Ammon's horn (tissue), 1 donor: ENCODE data around the gene MTG2.
A peak's percentile ranks its signal among the peaks of the same experiment; 100 is the strongest.

Experiments
- DNase-seq: peaks from one replicate; pipeline ENCODE4 v3.0.0-alpha.2; 2016; ENCODE audit warnings: low spot score

Gene MTG2

DNA sequence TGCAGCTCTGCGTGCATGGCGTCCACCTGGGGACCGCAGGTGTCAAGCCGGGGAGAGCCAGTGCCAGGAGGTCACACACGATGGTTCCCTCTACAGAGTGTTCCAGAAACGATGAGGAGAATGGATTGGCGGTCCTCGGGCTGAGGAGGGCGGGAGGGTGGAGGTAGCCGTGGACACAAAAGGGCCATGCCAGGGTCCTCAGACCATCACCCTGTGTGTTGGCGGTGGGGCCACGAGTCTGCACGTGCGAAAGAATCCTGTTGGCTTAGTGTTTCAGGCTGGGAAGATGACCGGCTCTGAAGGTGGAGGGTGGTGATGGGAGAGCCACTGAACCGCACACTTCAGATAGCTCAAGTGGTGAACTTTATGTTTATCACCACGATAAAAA, 23.6 kb downstream of the MTG2 start:
- DNase-seq, result no peak

DNA sequence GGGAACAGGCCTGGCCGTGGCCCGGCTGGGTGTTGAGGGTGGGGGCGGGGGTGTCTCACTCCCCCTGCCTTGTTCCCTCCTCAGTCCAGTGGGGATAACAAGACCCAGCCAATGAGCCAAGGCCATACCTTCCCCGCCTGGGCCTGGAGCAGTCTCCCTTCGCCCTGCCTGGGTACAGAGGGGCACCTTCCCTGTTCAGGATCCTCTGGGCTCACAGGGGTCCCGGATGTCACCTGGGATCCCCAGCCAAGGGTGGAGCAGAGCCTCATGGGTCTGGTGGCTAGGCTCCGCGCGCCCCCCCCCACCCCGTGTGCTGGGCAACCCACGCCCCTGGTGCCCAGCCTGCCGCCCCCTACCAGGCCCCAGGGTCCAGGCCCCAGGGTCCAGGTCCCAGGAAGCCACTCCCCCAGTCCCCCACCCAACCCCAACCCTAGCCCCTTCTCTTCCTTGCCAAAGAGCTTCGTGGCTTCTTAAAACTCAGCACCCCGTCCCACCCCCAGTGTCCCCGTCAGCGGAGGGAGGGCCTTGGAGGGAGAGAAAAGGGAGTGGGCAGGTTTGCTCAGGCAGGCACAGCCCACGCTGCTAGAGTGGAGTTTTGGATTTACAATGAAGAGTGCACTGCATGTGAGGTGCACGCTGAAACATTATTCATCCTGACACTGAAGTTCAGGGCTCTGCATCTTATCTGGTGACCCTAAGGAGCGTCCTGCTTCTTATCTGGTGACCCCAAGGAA, 25.4 kb downstream of the MTG2 start:
- peak; percentile 32 for DNase-seq

GRCh38 chr20:62208795-62209755, 26.2 kb downstream of the MTG2 start:
- no peak for DNase-seq

- DNase-seq, result no peak
These were observed 27.1 kb downstream of the MTG2 start for GRCh38 chr20:62209850-62210495.

GRCh38 chr20:62210496-62210855, 27.6 kb downstream of the MTG2 start:
- no peak for DNase-seq

DNA sequence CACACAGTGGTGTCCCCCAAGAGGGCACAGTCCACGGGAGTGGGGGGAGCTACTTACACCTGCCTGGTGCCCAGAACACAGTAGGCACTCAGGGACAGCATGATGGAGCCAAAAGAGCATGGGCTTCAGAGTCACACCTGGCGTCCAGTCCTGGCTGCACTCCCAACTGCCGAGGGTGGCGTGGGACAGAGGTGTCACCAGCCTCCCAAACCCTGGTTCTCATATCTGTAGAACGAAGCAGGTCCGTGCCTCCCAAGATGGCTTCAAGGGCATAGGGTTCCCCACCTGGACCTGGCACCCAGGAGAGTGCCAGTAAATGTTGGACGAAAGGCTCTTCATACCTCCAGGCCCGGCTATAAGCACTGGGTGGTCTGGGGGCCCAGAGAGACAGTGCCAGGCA, 28.4 kb downstream of the MTG2 start:
- DNase-seq, result no peak

DNA sequence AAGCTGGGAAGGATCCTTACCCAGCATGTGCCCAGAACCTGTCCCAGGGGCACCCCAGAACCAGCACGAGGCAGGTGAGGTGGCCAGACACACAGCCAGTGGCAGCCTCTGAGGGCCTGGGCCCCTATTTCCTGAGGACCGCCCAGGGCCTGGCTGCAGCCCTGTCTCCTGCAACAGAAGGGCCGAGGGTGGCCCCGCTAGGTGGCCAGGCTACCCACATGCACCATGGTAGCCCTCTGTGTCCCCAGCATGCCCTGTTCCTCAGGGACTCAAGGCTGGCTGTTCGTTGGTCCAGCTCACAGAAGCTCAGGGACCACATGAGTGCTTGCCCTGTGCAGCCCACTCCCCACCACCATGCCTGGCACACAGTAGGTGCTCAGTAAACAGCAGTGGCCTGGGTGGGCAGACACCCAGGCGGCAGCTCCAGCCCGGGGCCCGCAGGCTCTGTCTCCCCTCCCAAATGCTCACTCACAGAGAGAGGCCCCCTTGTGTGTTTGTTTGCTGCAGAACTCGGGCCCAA, 29.0 kb downstream of the MTG2 start:
- no peak for DNase-seq

DNA sequence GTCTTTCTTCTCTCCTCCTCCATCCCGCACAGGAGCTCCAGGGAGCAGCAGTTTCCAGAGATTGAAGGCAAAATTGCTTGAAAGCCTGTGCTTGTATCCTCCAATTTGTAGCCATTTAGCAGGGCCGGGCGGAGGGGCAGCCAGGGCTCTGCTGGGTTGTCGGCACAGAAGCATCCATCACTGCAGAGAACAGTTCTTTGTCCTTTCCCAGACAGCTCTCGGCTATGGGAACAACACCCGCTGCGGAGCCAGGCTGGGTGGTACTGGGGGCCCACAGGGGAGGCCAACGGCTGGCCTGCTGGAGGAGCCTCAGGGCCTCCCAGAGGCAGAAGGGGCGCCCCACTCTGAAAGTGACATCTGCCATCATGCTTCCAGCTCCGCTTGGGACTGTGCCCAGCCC, 29.5 kb downstream of the MTG2 start:
- no peak for DNase-seq

GRCh38 chr20:62214067-62214466, 31.2 kb downstream of the MTG2 start:
- no peak for DNase-seq

DNA sequence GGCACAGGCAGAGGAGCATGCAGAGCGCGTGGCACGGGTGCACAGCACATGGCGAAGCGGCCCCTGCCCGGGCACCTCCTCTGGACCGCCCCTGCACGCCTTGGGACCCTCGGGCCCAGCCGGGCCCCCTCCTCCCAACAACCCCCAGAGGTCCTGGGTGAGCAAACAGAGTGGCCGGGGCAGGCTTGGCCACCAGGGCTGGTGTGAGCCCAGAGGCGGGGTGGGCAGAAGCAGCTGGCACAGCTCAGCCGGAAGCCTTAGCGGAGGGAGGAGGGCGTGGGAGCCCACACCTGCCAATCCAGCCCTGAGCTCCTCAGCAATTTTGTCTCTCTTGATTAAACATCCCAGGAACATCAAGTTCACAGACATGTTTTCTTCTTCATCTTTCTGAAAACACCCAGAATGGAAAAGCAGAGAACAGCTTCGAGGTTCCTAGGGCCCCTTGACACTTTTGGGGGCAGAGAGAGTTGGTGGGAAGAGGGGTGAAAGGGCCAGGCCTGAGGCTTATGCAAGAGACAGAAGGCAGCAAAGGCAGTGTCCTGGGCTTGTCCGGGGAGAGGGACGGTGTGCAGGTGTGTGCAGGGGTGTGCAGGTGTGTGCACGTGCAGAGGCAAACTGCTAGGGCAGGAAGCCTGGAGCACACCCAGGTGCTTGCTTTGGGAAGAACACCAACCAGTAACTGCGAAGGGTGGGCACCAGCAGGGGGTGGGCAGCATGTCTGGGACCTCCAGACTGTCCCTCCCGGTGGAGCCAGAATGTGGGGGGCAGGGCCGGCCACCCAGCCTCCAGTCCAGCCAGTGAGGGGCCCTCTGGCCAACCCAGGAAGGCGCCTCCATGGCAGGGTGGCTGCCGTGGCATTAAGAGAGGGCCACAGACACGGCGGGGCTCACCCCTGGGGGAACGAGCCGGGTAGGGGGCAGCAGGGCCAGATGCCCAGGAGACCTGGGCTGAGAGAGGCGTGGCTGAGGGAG, 32.5 kb downstream of the MTG2 start:
- no peak for DNase-seq

- DNase-seq, result no peak
These were observed 33.3 kb downstream of the MTG2 start for GRCh38 chr20:62215991-62216635.

- DNase-seq, result no peak
These were observed 34.1 kb downstream of the MTG2 start for GRCh38 chr20:62216636-62217566.

- no peak for DNase-seq
These were observed 35.3 kb downstream of the MTG2 start for GRCh38 chr20:62217913-62218773.

DNA sequence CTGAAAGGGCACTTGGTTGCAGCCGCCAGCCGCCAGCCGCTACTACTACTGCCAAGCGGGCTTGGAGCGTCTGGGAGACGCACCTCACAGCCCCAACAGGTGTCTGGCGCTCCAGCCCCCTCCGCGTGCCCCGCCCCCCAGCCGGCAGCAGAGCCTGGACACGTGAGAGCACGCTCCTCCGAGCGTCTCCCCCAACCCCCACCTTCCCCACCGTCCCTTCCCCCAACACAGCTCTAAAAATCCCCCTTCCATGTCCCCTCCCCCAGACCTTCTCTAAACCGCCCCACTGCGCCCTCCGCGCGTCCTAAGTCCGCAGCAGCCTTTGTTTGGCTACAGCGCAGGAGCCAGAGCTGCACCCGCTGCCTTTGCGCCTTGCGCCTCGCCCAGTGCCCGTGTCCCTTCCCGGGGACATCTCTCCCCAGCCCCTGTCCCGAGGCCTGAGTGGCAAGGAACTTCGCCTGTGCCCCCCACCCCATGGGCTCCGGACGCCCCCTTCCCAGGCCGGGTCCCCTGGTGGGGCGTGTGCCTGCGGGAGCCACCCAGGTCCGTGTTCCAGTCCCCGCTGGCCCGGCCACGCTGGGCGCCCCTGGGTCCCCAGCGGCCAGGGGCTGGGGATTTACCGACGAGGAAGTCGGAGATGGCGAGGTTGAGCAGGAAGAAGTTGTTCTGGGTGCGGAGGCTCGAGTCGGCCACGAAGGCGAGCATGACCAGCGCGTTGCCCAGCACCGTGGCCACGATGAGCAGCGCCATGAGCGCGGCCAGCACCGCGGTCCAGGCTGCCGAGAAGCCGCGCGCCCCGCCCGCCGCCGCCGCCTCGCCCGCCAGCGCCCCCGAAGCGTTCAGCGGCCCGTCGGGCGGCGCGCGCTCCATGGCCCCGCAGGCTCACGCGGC, 36.5 kb downstream of the MTG2 start:
- DNase-seq, result no peak

DNA sequence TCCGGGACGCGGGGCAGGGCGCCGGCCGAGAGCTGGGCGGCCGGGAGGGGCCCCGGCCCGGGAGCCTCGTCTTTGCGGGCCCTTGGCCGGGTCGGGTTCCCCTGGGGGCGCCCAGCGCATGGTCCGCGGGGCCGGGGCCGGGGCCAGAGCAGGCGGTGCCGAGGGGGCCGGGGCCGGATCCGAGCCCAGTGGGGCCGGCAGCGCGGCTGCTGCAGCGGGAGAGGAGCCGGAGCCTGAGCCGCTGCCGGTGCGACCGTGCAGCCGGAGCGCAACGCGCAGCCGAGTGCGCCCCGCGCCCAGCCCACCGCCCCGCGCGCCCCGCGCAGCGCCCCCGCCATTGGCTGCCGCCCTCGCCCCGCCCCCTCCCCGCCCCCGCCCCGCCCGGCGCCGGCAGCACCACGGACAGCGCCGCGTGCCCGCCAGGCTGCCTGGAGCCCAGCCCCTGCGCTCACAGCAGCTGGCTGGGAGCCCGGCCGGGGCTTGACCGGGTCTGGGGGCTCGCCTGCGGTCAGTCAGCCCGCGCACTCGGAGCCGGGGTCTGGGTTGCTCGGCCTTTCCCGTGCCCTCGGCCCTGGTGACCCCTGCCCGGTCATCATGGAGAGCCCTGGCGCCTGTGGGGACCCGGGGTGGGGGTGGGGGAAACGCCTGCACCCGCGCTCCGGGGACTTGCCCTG, 37.3 kb downstream of the MTG2 start, which contains the start of gene HRH3:
Gene HRH3, minus strand, starts transcription at position 287 of the 674 bp plus-strand sequence. CDS start 308 bp downstream, outside the sequence.
- DNase-seq, result no peak

DNA sequence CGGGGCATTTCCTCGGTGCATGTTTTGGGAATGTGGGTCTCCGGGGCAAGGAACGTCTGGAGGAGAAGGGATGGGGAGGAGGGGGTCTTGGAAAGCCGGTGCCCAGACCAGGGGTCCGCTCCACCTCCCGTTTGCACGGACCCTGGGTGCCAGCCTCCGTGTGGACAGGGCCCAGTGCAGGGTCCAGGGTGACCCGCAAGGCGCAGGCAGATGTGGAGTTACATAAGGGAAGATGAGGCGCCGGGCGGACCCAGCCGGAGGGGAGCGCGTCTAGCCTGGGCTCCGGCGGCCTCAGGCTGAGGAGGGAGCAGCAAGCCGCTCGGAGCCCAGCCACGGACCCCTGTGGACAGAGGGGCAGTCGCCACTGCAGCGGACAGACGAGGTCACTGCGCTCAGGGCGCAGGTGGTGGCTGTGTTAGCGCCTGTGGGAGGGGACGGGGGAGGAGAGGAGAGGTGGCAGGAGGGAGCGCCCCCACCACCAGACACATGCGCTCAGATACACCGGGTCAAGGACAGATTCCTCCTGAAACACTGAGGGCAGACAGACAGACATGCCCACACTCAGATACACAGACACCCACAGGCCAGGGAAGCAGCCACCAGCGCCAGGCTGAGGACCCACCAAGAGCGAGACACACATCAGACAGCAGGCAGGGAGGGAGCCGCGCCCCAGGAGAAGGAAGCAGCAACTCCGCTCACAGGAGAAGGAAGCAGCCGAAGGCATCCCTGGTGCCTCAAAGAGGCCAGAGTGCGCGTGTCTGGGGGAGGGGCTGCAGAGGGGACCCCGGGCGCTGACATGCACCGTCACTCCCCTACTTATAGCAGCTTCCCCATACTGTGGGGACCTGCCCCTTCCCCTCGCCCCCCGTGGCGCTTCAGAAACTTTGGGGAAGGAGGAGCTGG, 38.1 kb downstream of the MTG2 start:
- DNase-seq, result no peak
